ENCODE results near the gene TMEM59L. TPM values are rescaled to one million over a fixed set of nuclear protein-coding genes. Genes with fewer than 3 reads are reported as not detected.

TMEM59L gene
- total and polyA plus RNA-seq, 4 donors: 0.08 to 0.15 (median 0.08) TPM; not detected in 1

DNA sequence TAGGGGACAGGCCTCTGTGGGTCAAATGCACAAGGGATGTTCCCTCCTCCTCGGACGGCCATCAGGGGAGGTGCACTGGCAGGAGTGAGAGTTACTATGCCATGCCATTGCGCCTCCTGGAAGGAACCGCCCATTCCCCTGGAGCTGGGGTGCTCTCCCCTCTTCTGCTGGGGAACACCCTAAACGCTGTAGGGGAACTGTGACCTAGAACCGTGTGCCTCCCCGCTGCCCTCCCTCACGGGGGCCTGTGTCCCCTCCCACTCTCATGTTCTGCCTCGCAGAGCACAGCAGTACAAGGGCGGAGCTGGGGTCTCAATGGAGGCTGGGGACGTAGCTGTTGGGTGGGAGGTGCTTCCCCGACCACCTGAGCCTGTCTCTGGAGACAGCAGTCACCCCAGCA, 53.6 kb downstream of the TMEM59L start:
- TF ChIP-seq NR2F2 (IDR thresholded peaks at IDR 0.05): no peak
- TF ChIP-seq HNF4A (conservative IDR thresholded peaks at IDR 0.05): no peak
- TF ChIP-seq FOXA2 (IDR thresholded peaks at IDR 0.05): no peak
- TF ChIP-seq, protein P1, sequence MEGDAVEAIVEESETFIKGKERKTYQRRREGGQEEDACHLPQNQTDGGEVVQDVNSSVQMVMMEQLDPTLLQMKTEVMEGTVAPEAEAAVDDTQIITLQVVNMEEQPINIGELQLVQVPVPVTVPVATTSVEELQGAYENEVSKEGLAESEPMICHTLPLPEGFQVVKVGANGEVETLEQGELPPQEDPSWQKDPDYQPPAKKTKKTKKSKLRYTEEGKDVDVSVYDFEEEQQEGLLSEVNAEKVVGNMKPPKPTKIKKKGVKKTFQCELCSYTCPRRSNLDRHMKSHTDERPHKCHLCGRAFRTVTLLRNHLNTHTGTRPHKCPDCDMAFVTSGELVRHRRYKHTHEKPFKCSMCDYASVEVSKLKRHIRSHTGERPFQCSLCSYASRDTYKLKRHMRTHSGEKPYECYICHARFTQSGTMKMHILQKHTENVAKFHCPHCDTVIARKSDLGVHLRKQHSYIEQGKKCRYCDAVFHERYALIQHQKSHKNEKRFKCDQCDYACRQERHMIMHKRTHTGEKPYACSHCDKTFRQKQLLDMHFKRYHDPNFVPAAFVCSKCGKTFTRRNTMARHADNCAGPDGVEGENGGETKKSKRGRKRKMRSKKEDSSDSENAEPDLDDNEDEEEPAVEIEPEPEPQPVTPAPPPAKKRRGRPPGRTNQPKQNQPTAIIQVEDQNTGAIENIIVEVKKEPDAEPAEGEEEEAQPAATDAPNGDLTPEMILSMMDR (IDR thresholded peaks at IDR 0.05; ENCODE audit: low read depth, low read length, missing input control): no peak
- TF ChIP-seq HNF4G (IDR thresholded peaks at IDR 0.05): no peak
- TF ChIP-seq SP1 (IDR thresholded peaks at IDR 0.05): no peak
- no peak for TF ChIP-seq GABPA (IDR thresholded peaks at IDR 0.05 in 1 of 2, conservative IDR thresholded peaks at IDR 0.05 in 1 of 2)
- no peak for TF ChIP-seq JUND (IDR thresholded peaks at IDR 0.05)
- TF ChIP-seq, protein P2, sequence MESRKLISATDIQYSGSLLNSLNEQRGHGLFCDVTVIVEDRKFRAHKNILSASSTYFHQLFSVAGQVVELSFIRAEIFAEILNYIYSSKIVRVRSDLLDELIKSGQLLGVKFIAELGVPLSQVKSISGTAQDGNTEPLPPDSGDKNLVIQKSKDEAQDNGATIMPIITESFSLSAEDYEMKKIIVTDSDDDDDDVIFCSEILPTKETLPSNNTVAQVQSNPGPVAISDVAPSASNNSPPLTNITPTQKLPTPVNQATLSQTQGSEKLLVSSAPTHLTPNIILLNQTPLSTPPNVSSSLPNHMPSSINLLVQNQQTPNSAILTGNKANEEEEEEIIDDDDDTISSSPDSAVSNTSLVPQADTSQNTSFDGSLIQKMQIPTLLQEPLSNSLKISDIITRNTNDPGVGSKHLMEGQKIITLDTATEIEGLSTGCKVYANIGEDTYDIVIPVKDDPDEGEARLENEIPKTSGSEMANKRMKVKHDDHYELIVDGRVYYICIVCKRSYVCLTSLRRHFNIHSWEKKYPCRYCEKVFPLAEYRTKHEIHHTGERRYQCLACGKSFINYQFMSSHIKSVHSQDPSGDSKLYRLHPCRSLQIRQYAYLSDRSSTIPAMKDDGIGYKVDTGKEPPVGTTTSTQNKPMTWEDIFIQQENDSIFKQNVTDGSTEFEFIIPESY (IDR thresholded peaks at IDR 0.05): no peak
- TF ChIP-seq TAF1 (conservative IDR thresholded peaks at IDR 0.05): no peak
- TF ChIP-seq RAD21 (IDR thresholded peaks at IDR 0.05): no peak
- no peak for TF ChIP-seq EGR1 (IDR thresholded peaks at IDR 0.05; ENCODE audit: low read depth in 2 of 2)
- TF ChIP-seq, protein P3, sequence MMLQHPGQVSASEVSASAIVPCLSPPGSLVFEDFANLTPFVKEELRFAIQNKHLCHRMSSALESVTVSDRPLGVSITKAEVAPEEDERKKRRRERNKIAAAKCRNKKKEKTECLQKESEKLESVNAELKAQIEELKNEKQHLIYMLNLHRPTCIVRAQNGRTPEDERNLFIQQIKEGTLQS (IDR thresholded peaks at IDR 0.05): no peak
- TF ChIP-seq YY1 (IDR thresholded peaks at IDR 0.05): no peak
- TF ChIP-seq, protein P4, sequence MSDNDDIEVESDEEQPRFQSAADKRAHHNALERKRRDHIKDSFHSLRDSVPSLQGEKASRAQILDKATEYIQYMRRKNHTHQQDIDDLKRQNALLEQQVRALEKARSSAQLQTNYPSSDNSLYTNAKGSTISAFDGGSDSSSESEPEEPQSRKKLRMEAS (IDR thresholded peaks at IDR 0.05): no peak
- TF ChIP-seq, protein P5, sequence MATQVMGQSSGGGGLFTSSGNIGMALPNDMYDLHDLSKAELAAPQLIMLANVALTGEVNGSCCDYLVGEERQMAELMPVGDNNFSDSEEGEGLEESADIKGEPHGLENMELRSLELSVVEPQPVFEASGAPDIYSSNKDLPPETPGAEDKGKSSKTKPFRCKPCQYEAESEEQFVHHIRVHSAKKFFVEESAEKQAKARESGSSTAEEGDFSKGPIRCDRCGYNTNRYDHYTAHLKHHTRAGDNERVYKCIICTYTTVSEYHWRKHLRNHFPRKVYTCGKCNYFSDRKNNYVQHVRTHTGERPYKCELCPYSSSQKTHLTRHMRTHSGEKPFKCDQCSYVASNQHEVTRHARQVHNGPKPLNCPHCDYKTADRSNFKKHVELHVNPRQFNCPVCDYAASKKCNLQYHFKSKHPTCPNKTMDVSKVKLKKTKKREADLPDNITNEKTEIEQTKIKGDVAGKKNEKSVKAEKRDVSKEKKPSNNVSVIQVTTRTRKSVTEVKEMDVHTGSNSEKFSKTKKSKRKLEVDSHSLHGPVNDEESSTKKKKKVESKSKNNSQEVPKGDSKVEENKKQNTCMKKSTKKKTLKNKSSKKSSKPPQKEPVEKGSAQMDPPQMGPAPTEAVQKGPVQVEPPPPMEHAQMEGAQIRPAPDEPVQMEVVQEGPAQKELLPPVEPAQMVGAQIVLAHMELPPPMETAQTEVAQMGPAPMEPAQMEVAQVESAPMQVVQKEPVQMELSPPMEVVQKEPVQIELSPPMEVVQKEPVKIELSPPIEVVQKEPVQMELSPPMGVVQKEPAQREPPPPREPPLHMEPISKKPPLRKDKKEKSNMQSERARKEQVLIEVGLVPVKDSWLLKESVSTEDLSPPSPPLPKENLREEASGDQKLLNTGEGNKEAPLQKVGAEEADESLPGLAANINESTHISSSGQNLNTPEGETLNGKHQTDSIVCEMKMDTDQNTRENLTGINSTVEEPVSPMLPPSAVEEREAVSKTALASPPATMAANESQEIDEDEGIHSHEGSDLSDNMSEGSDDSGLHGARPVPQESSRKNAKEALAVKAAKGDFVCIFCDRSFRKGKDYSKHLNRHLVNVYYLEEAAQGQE (IDR thresholded peaks at IDR 0.05): no peak
- Histone ChIP-seq H3K4me3 (ENCODE audit: low read depth in 1 of 3, low read length in 3 of 3) (no peak overlapping the region), H3K4me1 (ENCODE audit: control insufficient read depth in 4 of 4, insufficient read depth in 4 of 4, low read length in 3 of 4) (no peaks in the 10 kb centered on the region), H3K27ac (ENCODE audit: low read depth in 1 of 2, low read length in 2 of 2) (no peak overlapping the region), H3K9ac (ENCODE audit: low read depth in 1 of 2, low read length in 2 of 2) (no peak overlapping the region), H3K36me3 (ENCODE audit: control insufficient read depth in 4 of 4, insufficient read depth in 3 of 4, low read depth in 1 of 4, low read length in 3 of 4) (peaks cover 0 to 21% (median 10%) of the 10 kb centered on the region in 4 donors), H3K27me3 (ENCODE audit: control insufficient read depth in 4 of 4, insufficient read depth in 4 of 4, low read length in 3 of 4) (no peaks in the 10 kb centered on the region), H3K9me3 (ENCODE audit: control insufficient read depth in 4 of 4, low read length in 3 of 4) (no peaks in the 10 kb centered on the region)
- no peak for DNase-seq (ENCODE audit: low spot score)
- 90% methylated on average over 12 of the region's 12 CpGs for WGBS

GRCh38 chr19:18666784-18667183, 54.1 kb downstream of the TMEM59L start:
- Histone ChIP-seq H3K9ac (ENCODE audit: low read depth in 1 of 2, low read length in 2 of 2) (no peak overlapping the region), H3K4me1 (ENCODE audit: control insufficient read depth in 4 of 4, insufficient read depth in 4 of 4, low read length in 3 of 4) (no peaks in the 10 kb centered on the region), H3K27ac (ENCODE audit: low read depth in 1 of 2, low read length in 2 of 2) (no peak overlapping the region), H3K4me3 (ENCODE audit: low read depth in 1 of 3, low read length in 3 of 3) (no peak overlapping the region), H3K9me3 (ENCODE audit: control insufficient read depth in 4 of 4, low read length in 3 of 4) (no peaks in the 10 kb centered on the region), H3K36me3 (ENCODE audit: control insufficient read depth in 4 of 4, insufficient read depth in 3 of 4, low read depth in 1 of 4, low read length in 3 of 4) (peaks cover 0 to 23% (median 10%) of the 10 kb centered on the region in 4 donors), H3K27me3 (ENCODE audit: control insufficient read depth in 4 of 4, insufficient read depth in 4 of 4, low read length in 3 of 4) (no peaks in the 10 kb centered on the region)
- DNase-seq (ENCODE audit: low spot score): no peak
- TF ChIP-seq HNF4A (conservative IDR thresholded peaks at IDR 0.05) (no peak), TAF1 (conservative IDR thresholded peaks at IDR 0.05) (no peak), RXRA (IDR thresholded peaks at IDR 0.05) (no peak), FOXA2 (IDR thresholded peaks at IDR 0.05) (no peak), NR2F2 (IDR thresholded peaks at IDR 0.05) (no peak), HNF4G (IDR thresholded peaks at IDR 0.05) (no peak)
- TF ChIP-seq, protein P1 (IDR thresholded peaks at IDR 0.05; ENCODE audit: low read depth, low read length, missing input control): no peak
- TF ChIP-seq, protein P2 (IDR thresholded peaks at IDR 0.05): no peak
- WGBS: 94% methylated on average over 5 of the region's 5 CpGs
